Retina (tissue), 1 donor: ENCODE data around the gene ZMYND8.
"Not testable (repeated sequence)": the region's sequence is repeated elsewhere in the genome, so short reads cannot be mapped to it uniquely, and the experiment has no call there.

Experiments used
- DNase-seq: peaks from one replicate; pipeline ENCODE4 v3.0.0-alpha.2; 2016

The ZMYND8 gene

GRCh38 chr20:47356526-47357295, at the start of gene ZMYND8:
TSS of gene ZMYND8 (minus strand) at chr20:47356699. CDS start at chr20:47356670, 29 bp downstream.
- DNase-seq = peak; percentile 100

GRCh38 chr20:47405775-47406325, 49.4 kb upstream of the ZMYND8 start:
- no peak for DNase-seq

- no peak for DNase-seq
Observed at GRCh38 chr20:47400685-47401084, 44.2 kb upstream of the ZMYND8 start.

- DNase-seq = no peak
Observed at GRCh38 chr20:47397652-47398301, 41.3 kb upstream of the ZMYND8 start.

- no peak for DNase-seq
Observed at GRCh38 chr20:47396762-47397476, 40.4 kb upstream of the ZMYND8 start.

- not testable (repeated sequence) for DNase-seq
Observed at GRCh38 chr20:47393796-47394514, 37.5 kb upstream of the ZMYND8 start.

- DNase-seq = no peak
Observed at GRCh38 chr20:47392721-47393073, 36.2 kb upstream of the ZMYND8 start.

GRCh38 chr20:47392015-47392720, 35.7 kb upstream of the ZMYND8 start:
- no peak for DNase-seq

- no peak for DNase-seq
Observed at GRCh38 chr20:47391276-47392010, 34.9 kb upstream of the ZMYND8 start.

- DNase-seq = no peak
Observed at GRCh38 chr20:47389867-47390347, 33.4 kb upstream of the ZMYND8 start.

- DNase-seq = not testable (repeated sequence)
Observed at GRCh38 chr20:47385968-47386367, 29.5 kb upstream of the ZMYND8 start.

GRCh38 chr20:47382746-47383415, 26.4 kb upstream of the ZMYND8 start:
- DNase-seq = no peak

- no peak for DNase-seq
Observed at GRCh38 chr20:47380481-47380880, 24.0 kb upstream of the ZMYND8 start.

GRCh38 chr20:47379433-47380150, 23.1 kb upstream of the ZMYND8 start:
- no peak for DNase-seq

- no peak for DNase-seq
Observed at GRCh38 chr20:47377122-47377722, 20.7 kb upstream of the ZMYND8 start.

- DNase-seq = not testable (repeated sequence)
Observed at GRCh38 chr20:47376096-47376643, 19.7 kb upstream of the ZMYND8 start.

- DNase-seq = not testable (repeated sequence)
Observed at GRCh38 chr20:47374121-47374520, 17.6 kb upstream of the ZMYND8 start.

- no peak for DNase-seq
Observed at GRCh38 chr20:47373206-47373733, 16.8 kb upstream of the ZMYND8 start.
